ENCODE results near the gene MIOX.

MIOX gene

DNA sequence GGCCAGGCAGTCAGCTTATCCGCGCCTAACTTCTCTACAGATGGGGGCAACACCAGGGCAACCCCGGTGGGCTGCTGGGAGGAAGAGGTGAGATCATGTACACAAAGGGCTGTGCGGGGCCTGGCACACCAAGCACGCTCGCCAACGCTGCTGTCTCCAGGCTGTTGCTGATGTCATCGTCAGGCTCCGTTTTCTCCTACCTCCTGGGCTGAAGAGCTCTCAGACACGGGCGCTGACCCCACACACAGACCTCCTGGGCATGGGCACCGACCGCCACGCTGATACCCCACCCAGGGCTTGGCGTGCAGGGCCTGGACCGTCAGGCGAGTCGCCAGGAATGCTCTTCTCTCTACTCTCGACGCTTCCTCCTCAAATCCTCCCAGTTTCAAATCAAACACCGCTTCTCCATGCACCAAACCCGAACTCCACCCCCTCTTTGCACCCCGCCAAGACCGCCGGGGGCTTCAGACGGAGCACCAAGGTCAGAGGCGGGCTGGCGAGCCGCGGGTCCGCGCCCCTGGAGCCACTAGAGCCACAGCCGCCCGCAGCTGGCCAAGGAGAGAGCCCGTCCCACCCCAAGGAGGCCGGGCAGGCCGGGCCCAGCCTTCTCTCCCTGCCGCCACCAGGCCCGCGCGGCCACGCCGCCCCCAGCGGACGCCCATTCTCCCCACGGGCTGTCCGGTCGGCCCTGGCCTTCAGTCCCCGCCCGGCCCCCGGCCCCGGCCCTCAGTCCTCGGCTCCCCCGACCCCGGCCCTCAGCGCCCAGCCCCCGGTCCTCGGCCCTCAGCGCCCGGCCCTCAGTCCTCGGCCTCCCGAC, 12.6 kb upstream of the MIOX start:
- no peak for DNase-seq (ENCODE audit: low read depth)

DNA sequence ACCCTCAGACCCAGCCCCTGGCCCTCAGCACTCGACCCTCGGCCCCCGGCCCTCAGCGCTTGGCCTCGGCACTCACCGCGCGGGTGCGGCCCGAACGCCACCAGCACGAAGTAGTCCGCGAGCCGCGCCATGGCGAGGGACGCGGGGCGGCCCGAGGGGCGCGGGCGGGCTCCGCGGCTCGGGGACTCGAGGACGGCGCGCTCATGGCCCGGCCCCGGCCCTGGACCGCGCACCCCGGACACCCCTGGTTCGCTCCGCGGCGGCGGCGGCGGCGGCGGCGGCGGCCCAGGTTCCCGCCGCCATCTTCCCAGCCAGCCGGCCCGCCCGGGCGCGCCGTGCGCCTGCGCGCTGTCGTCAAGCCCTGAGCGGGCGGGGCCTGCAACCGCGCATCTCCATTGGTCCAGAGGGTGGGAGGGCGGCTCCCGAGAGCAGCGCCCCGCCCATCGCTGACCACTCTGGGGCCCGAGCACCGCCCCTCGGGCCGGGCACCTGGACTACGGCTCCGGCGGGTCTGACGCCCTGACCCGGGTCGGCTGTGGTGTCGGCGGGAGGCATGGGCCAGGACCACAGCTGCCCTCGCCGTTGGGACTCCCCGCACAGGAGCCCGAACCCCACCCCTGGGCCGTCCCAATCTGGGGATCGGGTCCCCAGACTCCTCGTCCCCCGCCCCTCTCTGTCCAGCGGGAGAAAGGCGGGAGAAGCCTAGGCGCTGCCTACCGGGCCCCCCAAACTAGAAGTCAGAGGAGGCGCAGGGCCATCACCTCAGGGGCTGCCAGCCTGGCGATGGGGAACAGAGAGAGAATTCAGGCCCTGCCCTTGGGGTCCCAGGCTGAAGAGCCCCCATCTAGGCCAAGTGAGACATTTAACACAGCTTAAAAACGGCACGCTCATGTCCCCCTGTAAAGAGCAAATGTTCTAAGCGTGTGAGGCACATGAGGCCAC, 11.7 kb upstream of the MIOX start, which contains the start of gene SBF1:
TSS of gene SBF1 (minus strand) at position 326 of the 942 bp plus-strand sequence. CDS start at position 131, 195 bp downstream.
- DNase-seq (ENCODE audit: low read depth): peak; percentile 79

DNA sequence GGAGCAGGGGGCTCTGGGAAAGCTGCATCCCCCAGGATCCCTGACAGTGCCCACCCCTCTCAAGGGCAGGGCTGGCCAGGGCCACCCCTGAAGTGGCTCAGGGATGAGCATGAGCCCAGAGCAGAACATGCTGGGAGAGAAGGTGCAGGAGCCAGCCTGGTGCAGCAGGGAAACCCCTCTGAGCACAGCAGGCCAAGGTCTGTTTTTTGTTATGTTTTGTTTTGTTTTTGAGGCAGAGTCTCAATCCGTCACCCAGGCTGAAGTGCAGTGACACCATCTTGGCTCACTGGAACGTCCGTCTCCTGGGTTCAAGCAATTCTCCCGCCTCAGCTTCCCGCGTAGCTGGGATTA, 11.0 kb upstream of the MIOX start:
- DNase-seq (ENCODE audit: low read depth): no peak

DNA sequence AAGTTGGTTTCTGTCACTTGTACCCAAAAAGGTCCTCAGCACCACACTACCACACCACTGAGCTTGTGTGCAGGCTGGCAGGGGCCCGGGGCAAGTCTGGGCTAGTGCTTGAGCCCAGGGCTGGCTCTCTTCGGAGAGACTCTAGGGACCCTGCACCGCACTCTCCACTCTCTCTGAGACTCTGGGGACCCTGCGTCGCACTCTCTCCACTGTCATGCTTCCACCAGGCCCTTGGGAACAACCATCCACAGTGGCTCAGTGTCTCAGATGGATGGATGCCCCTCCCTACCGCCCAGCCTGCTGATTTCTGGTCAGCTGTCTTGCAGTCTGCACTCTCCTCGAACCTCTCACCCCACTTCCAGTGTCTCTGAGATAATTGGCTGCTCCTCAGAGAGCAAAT, 9.8 kb upstream of the MIOX start:
- no peak for DNase-seq (ENCODE audit: low read depth)

DNA sequence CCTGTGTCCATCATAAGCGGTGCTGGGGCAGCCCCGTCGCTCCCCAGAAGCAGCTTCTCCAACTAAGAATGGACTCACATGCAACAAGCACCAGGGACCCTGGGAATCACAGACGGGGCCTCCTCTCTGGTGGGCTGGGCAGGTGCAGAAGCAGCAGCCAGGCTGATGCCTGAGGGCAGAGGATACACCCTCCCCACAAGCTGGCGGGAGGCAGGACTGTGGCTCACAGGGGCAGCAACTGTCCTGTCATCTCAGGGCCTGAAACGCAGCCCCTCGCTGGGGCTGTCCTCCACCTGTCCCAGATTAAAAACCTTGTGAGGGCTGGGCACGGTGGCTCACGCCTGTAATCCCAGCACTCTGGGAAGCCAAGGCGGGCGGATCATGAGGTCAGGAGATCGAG, 8.7 kb upstream of the MIOX start:
- no peak for DNase-seq (ENCODE audit: low read depth)

DNA sequence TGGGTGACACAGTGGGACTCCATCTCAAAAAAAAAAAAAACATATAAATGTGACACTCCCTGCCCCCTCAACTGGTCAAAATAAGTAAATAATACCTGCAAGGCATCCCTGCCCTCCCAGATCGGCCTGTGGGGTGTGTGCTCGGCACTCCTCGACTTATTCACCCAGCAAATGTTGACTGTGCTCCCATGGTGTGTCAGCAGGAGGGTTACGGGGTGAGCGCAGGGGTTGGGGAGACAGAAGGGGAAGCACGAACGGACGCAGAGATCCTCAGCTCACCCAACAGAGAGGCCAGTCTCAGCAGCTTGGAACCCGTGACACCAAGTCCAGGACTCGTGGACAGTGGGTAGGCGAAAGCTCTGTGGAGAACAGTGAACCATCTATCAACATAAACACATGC, 6.9 kb upstream of the MIOX start:
- DNase-seq (ENCODE audit: low read depth): no peak

- no peak for DNase-seq (ENCODE audit: low read depth)
Observed at GRCh38 chr22:50481045-50481439, 5.6 kb upstream of the MIOX start.

DNA sequence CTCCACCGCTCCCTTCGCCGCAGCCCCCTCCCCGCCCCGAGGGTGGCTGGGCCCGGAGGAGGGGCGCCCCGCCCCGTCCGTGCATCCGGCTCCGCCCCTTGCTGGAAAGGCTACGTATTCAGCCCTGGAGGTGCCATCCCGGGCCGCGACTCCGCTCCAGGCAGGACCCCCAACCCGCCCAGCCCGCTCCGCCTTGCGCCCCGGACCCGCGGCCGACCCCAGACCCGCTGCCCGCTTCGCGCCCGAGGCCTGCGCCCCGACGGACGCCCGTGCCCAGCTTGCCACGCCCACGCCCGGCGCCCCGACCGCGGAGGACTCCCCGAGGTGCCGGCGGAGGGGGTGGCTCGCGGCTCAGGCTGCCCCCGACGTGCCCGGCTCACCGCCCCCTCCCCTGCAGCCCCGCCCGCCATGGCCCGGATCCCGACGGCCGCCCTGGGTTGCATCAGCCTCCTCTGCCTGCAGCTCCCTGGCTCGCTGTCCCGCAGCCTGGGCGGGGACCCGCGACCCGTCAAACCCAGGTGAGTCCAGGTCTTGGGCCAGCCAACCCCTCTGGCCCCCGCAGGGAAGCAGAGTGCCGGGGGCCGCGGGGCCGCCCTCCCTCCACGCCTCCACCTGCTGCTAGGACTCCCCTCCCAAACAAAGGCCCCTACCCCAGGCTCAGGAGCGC, 5.1 kb upstream of the MIOX start, which contains the start of gene ADM2:
TSS of gene ADM2 (plus strand) at position 104 of the 667 bp plus-strand sequence. CDS start at position 409, 305 bp downstream.
- DNase-seq (ENCODE audit: low read depth): peak; percentile 48

DNA sequence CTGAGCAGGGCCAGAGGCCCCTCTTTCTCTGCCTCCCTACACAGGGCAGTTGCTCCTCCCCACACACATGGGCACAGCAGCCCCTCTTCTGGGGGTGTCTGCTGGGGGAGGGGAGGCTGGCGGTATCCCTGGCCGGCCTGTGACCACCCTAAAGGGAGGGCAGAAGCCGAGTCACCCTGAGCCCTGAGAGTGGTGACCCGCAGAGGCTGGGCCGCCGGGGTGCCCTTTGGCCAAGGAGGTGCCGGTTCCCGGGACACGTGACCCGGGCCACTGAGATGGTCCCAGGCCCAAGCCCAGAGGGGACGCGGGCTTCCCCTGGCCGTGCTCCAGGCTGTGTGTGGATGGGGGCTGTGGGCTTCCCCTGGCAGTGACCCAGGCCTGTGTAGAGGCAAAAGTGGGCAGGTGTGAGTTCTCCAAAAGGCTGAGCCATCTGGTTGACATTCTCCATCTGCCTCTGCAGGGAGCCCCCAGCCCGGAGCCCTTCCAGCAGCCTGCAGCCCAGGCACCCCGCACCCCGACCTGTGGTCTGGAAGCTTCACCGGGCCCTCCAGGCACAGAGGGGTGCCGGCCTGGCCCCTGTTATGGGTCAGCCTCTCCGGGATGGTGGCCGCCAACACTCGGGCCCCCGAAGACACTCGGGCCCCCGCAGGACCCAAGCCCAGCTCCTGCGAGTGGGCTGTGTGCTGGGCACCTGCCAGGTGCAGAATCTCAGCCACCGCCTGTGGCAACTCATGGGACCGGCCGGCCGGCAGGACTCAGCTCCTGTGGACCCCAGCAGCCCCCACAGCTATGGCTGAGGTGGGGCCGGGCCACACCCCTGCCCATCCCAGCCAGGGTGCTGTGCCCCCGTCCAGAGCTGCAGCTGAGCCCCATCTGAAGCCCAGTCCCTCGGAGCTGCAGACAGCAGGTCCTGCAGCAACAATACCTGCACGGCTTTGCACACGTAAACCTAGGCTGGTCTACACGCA, 4.3 kb upstream of the MIOX start:
- no peak for DNase-seq (ENCODE audit: low read depth)

DNA sequence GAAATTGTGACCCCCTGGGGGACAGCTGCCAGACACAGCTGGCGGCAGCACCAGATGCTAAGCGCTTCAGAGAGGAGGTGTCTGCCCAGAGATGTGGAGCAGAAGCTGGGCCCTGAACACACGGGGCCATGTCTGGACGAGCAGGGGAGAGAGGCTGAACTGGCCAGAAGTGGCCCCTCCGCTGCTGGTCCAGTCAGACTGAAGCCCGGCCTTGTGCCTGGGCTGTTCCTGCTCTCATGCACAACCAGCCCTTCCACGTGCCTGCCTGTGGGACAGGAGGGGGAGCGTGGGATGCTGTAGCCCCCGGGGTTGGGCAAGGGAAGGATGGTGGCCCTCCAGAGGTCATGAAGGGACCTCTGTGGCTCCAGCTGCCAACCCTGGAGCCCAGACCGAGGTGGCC, 3.6 kb upstream of the MIOX start:
- no peak for DNase-seq (ENCODE audit: low read depth)

- DNase-seq (ENCODE audit: low read depth): no peak
Observed at GRCh38 chr22:50483556-50483955, 3.1 kb upstream of the MIOX start.

GRCh38 chr22:50483977-50484853, 2.4 kb upstream of the MIOX start:
- DNase-seq (ENCODE audit: low read depth): no peak

DNA sequence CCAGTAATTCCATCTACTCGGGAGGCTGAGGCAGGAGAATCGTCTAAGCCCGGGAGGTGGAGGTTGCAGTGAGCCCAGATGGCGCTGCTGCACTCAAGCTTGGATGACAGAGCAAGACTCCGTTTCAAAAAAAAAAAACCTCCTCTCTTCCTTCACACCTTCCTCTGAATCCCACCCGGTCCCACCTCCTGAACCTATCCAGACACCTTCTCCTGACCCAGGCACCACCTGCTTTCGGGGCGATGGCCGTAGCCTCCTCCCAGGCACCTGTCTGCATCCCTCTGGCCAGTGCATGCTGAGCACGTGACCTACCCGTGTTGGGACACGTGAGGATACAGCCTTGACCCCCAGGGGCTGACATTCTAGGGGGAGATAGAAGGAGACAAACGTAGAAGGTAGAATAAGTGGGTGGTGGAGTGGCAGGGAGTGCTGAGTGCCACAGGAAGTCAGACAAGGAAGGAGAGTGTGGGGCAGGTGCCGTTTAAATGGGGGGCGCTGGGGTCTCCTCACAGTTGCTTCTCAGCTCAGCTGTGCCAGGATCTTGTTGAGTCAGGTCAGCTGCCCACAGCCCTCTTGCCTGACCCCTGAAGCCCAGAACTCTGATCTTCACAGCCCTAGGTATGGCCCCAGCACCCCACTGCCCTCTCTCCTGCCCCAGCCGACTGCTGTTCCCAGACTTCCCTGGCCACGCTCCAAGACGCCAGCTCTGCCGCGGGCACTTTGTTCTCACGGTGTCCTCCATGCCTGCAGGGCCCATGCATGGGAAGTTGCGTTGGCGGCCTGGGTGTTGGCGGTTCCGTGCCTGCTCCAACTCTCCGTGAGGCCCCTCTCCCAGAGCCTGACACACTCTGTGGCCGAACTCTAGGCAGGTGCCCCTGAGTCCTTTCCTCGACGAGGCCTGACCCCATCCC, 1.2 kb upstream of the MIOX start:
- no peak for DNase-seq (ENCODE audit: low read depth)

- DNase-seq (ENCODE audit: low read depth): no peak
Observed at GRCh38 chr22:50487290-50488005, 789 bp downstream of the MIOX start.

- no peak for DNase-seq (ENCODE audit: low read depth)
Observed at GRCh38 chr22:50488006-50488677, 1.5 kb downstream of the MIOX start.

- DNase-seq (ENCODE audit: low read depth): no peak
Observed at GRCh38 chr22:50488886-50489285, 2.2 kb downstream of the MIOX start.

GRCh38 chr22:50489363-50490243, 2.9 kb downstream of the MIOX start:
- DNase-seq (ENCODE audit: low read depth): no peak
